ENCODE measurements around the gene RAD54L.
"Not testable (repeated sequence)": the region's sequence is repeated elsewhere in the genome, so short reads cannot be mapped to it uniquely, and the experiment has no call there.

The RAD54L gene

GRCh38 chr1:46247436-46248121 is at the start of gene RAD54L:
TSS of gene RAD54L (plus strand) at chr1:46247763. CDS start at chr1:46248406, 643 bp downstream.
- DNase-seq (ENCODE audit: low read depth in 2 of 2, low spot score in 1 of 2): peak; percentile 84 to 91

- DNase-seq (ENCODE audit: low read depth in 2 of 2, low spot score in 1 of 2): peak; percentile 35 to 51
Measured at GRCh38 chr1:46197964-46198811, 49.4 kb upstream of the RAD54L start, which contains the start of gene POMGNT1. TSS of gene POMGNT1 (minus strand) at chr1:46198434. CDS start at chr1:46197821, 613 bp downstream.

- DNase-seq (ENCODE audit: low read depth in 2 of 2, low spot score in 1 of 2): no peak
Measured at GRCh38 chr1:46199233-46199749, 48.3 kb upstream of the RAD54L start.

- DNase-seq (ENCODE audit: low read depth in 2 of 2, low spot score in 1 of 2): no peak
Measured at GRCh38 chr1:46203738-46204405, 43.7 kb upstream of the RAD54L start.

GRCh38 chr1:46204406-46204742 is 43.2 kb upstream of the RAD54L start:
- DNase-seq (ENCODE audit: low read depth in 2 of 2, low spot score in 1 of 2): no peak

GRCh38 chr1:46205141-46205540 is 42.4 kb upstream of the RAD54L start:
- DNase-seq (ENCODE audit: low read depth in 2 of 2, low spot score in 1 of 2): no peak

GRCh38 chr1:46205791-46206190 is 41.8 kb upstream of the RAD54L start:
- no peak for DNase-seq (ENCODE audit: low read depth in 2 of 2, low spot score in 1 of 2)

GRCh38 chr1:46206399-46206798 is 41.2 kb upstream of the RAD54L start:
- no peak for DNase-seq (ENCODE audit: low read depth in 2 of 2, low spot score in 1 of 2)

GRCh38 chr1:46210561-46210960 is 37.0 kb upstream of the RAD54L start:
- DNase-seq (ENCODE audit: low read depth in 2 of 2, low spot score in 1 of 2): no peak

GRCh38 chr1:46211051-46211450 is 36.5 kb upstream of the RAD54L start:
- DNase-seq (ENCODE audit: low read depth in 2 of 2, low spot score in 1 of 2): no peak

GRCh38 chr1:46215504-46215903 is 32.1 kb upstream of the RAD54L start:
- no peak for DNase-seq (ENCODE audit: low read depth in 2 of 2, low spot score in 1 of 2)

GRCh38 chr1:46218443-46218842 is 29.1 kb upstream of the RAD54L start:
- no peak for DNase-seq (ENCODE audit: low read depth in 2 of 2, low spot score in 1 of 2)

- no peak for DNase-seq (ENCODE audit: low read depth in 2 of 2, low spot score in 1 of 2)
Measured at GRCh38 chr1:46219551-46220520, 27.7 kb upstream of the RAD54L start.

GRCh38 chr1:46220808-46221207 is 26.8 kb upstream of the RAD54L start:
- no peak for DNase-seq (ENCODE audit: low read depth in 2 of 2, low spot score in 1 of 2)

GRCh38 chr1:46221749-46222148 is 25.8 kb upstream of the RAD54L start:
- DNase-seq (ENCODE audit: low read depth in 2 of 2, low spot score in 1 of 2): no peak

- DNase-seq (ENCODE audit: low read depth in 2 of 2, low spot score in 1 of 2): not testable (repeated sequence)
Measured at GRCh38 chr1:46223055-46223454, 24.5 kb upstream of the RAD54L start.

- DNase-seq (ENCODE audit: low read depth in 2 of 2, low spot score in 1 of 2): peak in 1 of 2 donors; percentile 38
Measured at GRCh38 chr1:46223472-46223943, 24.1 kb upstream of the RAD54L start.

GRCh38 chr1:46224966-46225365 is 22.6 kb upstream of the RAD54L start:
- no peak for DNase-seq (ENCODE audit: low read depth in 2 of 2, low spot score in 1 of 2)

GRCh38 chr1:46231231-46231630 is 16.3 kb upstream of the RAD54L start:
- not testable (repeated sequence) for DNase-seq (ENCODE audit: low read depth in 2 of 2, low spot score in 1 of 2)

GRCh38 chr1:46236882-46237281 is 10.7 kb upstream of the RAD54L start:
- DNase-seq (ENCODE audit: low read depth in 2 of 2, low spot score in 1 of 2): no peak
